ENCODE data around the gene PTPRR.

The PTPRR gene

GRCh38 chr12:70644861-70645260 lies 275.7 kb downstream of the PTPRR start:
- DNase-seq (ENCODE audit: low spot score) = no peak

GRCh38 chr12:70643939-70644338 lies 276.6 kb downstream of the PTPRR start:
- no peak for DNase-seq (ENCODE audit: low spot score)

- no peak for DNase-seq (ENCODE audit: low spot score)
These were observed 278.8 kb downstream of the PTPRR start for GRCh38 chr12:70641691-70642090.

- DNase-seq (ENCODE audit: low spot score) = no peak
These were observed 279.6 kb downstream of the PTPRR start for GRCh38 chr12:70640901-70641300.

- no peak for DNase-seq (ENCODE audit: low spot score)
These were observed 281.0 kb downstream of the PTPRR start for GRCh38 chr12:70639535-70639934.

GRCh38 chr12:70638639-70639360 lies 281.7 kb downstream of the PTPRR start:
- DNase-seq (ENCODE audit: low spot score) = no peak

- no peak for DNase-seq (ENCODE audit: low spot score)
These were observed 283.0 kb downstream of the PTPRR start, which contains the start of gene PTPRB for GRCh38 chr12:70637303-70638085. TSS of gene PTPRB (minus strand) at chr12:70637429. CDS start at chr12:70637395, 34 bp downstream.

- DNase-seq (ENCODE audit: low spot score) = no peak
These were observed 284.8 kb downstream of the PTPRR start for GRCh38 chr12:70635755-70636154.

- DNase-seq (ENCODE audit: low spot score) = no peak
These were observed 291.6 kb downstream of the PTPRR start for GRCh38 chr12:70628701-70629480.

- DNase-seq (ENCODE audit: low spot score) = no peak
These were observed 292.9 kb downstream of the PTPRR start for GRCh38 chr12:70627677-70628076.

- DNase-seq (ENCODE audit: low spot score) = no peak
These were observed 294.4 kb downstream of the PTPRR start for GRCh38 chr12:70626180-70626579.

- no peak for DNase-seq (ENCODE audit: low spot score)
These were observed 300.9 kb downstream of the PTPRR start for GRCh38 chr12:70619471-70620152.

- no peak for DNase-seq (ENCODE audit: low spot score)
These were observed 302.2 kb downstream of the PTPRR start for GRCh38 chr12:70618371-70618770.

- DNase-seq (ENCODE audit: low spot score) = no peak
These were observed 303.1 kb downstream of the PTPRR start for GRCh38 chr12:70617450-70617849.

GRCh38 chr12:70615174-70615866 lies 305.2 kb downstream of the PTPRR start:
- DNase-seq (ENCODE audit: low spot score) = no peak

GRCh38 chr12:70609739-70610491 lies 310.6 kb downstream of the PTPRR start:
- peak; percentile 32 for DNase-seq (ENCODE audit: low spot score)

GRCh38 chr12:70609203-70609602 lies 311.3 kb downstream of the PTPRR start:
- no peak for DNase-seq (ENCODE audit: low spot score)

GRCh38 chr12:70608184-70608583 lies 312.4 kb downstream of the PTPRR start:
- no peak for DNase-seq (ENCODE audit: low spot score)

GRCh38 chr12:70607107-70607506 lies 313.4 kb downstream of the PTPRR start:
- no peak for DNase-seq (ENCODE audit: low spot score)

- DNase-seq (ENCODE audit: low spot score) = no peak
These were observed 314.6 kb downstream of the PTPRR start for GRCh38 chr12:70605976-70606375.

GRCh38 chr12:70604662-70605061 lies 315.9 kb downstream of the PTPRR start:
- DNase-seq (ENCODE audit: low spot score) = no peak
